HepG2 (cell line): Measurements from ENCODE around the gene KRTCAP2. TPM values are rescaled to one million over a fixed set of nuclear protein-coding genes. Genes with fewer than 3 reads are reported as not detected.

Experiments used
- HNRNPL ChIP-seq: fragments of 200-400 bp; formaldehyde crosslinking; IDR thresholded peaks from 2 replicates; pipeline ENCODE4 v1.6.1; 2017; ENCODE audit warnings: mild to moderate bottlenecking, low read depth, low read length
- MED13 ChIP-seq: sonication (generic); formaldehyde crosslinking; IDR thresholded peaks from 2 replicates; pipeline ENCODE4 v1.5.0; 2020; ENCODE audit warnings: missing genetic modification reagents
- MXI1 ChIP-seq: IDR thresholded peaks from 3 replicates; pipeline ENCODE4 v1.6.1; 2012; ENCODE audit warnings: low read depth, low read length, inconsistent platforms, borderline replicate concordance
- ZC3H13 ChIP-seq: sonication (generic); formaldehyde crosslinking; IDR thresholded peaks from 2 replicates; pipeline ENCODE4 v1.8.1; 2023; ENCODE audit warnings: mild to moderate bottlenecking, missing genetic modification reagents, moderate library complexity
- ZNF121 ChIP-seq: sonication (generic); formaldehyde crosslinking; IDR thresholded peaks from 2 replicates; pipeline ENCODE4 v1.5.0; 2020; ENCODE audit warnings: mild to moderate bottlenecking, missing genetic modification reagents
- ZNF605 ChIP-seq: sonication (generic); formaldehyde crosslinking; IDR thresholded peaks from 2 replicates; pipeline ENCODE4 v1.8.0; 2022; ENCODE audit warnings: mild to moderate bottlenecking, missing genetic modification reagents
- polyA plus RNA-seq, 8 experiments: library from polyadenylated mRNA; depleted of rRNA in 3 of 8; stranded (reverse) in 7 of 8; unstranded in 1 of 8; fragments of >200 nt; fragmentation: Illumina TruSeq in 4 of 8; extraction: Trizol in 4 of 8; gene quantifications; 2 replicates each; pipeline versions ENCODE4 v1.2.1 to v1.2.3, GENCODE V29; 2011 to 2016; ENCODE audit warnings: low read depth in 4 of 8, missing spikeins in 1 of 8, mixed read lengths in 1 of 8; ENCODE audit not compliant: insufficient read depth in 1 of 8
- total RNA-seq, 5 experiments: library from RNA; depleted of rRNA; stranded (reverse); fragments of >200 nt; fragmentation: Illumina TruSeq; extraction: Trizol; gene quantifications; 2 replicates each; pipeline ENCODE4 v1.2.3, GENCODE V29; 2016; ENCODE audit warnings: low read depth in 1 of 5
- TF ChIP-seq, protein P1 (sequence below): sonication (generic); formaldehyde crosslinking; IDR thresholded peaks from 2 replicates; pipeline ENCODE4 v1.4.0; 2020; ENCODE audit warnings: missing genetic modification reagents
- TF ChIP-seq, protein P2 (sequence below): fragments of 450-650 bp; IDR thresholded peaks from 2 replicates; pipeline ENCODE4 v1.6.1; 2017
- TF ChIP-seq, protein P3 (sequence below): sonication (generic); formaldehyde crosslinking; IDR thresholded peaks from 2 replicates; pipeline ENCODE4 v1.4.0; 2020; ENCODE audit warnings: mild to moderate bottlenecking, missing genetic modification reagents, borderline replicate concordance
- TF ChIP-seq, protein P4 (sequence below): sonication (generic); formaldehyde crosslinking; IDR thresholded peaks from 2 replicates; pipeline ENCODE4 v1.5.0; 2020; ENCODE audit warnings: mild to moderate bottlenecking, missing genetic modification reagents, moderate library complexity

The KRTCAP2 gene
- total and polyA plus RNA-seq, 2 of the 13 experiments (the other 11 are each of a cell fraction or from before 2014, with no cell fraction given): 77.3 to 79.4 TPM

DNA sequence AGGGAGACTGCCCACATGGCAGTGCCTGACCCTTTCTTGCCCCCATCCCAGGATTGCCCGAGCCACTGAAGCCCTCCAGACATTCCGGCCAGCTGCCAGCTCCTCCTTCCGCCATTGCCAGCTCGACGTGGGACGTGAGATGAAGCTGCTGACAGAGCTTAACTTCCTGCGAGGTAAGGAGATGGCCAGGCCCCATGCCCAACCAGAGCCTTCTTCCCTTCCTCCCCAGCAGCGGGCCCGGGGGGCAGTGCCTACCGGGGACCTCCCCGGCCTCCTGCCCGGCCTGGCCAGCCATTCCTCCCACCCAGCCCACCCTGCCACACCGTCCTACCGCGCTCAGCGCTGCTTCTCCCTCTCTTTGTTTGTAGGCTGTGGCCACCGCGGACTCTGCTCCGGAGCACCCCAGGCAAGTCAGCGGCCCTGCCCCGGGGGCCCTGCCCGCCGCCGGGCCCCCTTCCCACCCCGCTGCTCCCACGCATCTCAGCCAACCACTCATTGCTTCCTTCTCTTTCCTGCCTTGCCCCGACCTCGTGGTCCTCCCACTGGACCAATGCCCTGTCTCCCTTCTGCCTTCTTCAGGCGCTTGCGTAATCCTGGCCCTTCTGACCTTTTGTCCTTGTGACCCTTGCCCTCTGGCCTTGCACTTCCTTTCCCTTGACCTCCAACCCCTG, 5.5 kb upstream of the KRTCAP2 start (continued):
- TF ChIP-seq, protein P1, sequence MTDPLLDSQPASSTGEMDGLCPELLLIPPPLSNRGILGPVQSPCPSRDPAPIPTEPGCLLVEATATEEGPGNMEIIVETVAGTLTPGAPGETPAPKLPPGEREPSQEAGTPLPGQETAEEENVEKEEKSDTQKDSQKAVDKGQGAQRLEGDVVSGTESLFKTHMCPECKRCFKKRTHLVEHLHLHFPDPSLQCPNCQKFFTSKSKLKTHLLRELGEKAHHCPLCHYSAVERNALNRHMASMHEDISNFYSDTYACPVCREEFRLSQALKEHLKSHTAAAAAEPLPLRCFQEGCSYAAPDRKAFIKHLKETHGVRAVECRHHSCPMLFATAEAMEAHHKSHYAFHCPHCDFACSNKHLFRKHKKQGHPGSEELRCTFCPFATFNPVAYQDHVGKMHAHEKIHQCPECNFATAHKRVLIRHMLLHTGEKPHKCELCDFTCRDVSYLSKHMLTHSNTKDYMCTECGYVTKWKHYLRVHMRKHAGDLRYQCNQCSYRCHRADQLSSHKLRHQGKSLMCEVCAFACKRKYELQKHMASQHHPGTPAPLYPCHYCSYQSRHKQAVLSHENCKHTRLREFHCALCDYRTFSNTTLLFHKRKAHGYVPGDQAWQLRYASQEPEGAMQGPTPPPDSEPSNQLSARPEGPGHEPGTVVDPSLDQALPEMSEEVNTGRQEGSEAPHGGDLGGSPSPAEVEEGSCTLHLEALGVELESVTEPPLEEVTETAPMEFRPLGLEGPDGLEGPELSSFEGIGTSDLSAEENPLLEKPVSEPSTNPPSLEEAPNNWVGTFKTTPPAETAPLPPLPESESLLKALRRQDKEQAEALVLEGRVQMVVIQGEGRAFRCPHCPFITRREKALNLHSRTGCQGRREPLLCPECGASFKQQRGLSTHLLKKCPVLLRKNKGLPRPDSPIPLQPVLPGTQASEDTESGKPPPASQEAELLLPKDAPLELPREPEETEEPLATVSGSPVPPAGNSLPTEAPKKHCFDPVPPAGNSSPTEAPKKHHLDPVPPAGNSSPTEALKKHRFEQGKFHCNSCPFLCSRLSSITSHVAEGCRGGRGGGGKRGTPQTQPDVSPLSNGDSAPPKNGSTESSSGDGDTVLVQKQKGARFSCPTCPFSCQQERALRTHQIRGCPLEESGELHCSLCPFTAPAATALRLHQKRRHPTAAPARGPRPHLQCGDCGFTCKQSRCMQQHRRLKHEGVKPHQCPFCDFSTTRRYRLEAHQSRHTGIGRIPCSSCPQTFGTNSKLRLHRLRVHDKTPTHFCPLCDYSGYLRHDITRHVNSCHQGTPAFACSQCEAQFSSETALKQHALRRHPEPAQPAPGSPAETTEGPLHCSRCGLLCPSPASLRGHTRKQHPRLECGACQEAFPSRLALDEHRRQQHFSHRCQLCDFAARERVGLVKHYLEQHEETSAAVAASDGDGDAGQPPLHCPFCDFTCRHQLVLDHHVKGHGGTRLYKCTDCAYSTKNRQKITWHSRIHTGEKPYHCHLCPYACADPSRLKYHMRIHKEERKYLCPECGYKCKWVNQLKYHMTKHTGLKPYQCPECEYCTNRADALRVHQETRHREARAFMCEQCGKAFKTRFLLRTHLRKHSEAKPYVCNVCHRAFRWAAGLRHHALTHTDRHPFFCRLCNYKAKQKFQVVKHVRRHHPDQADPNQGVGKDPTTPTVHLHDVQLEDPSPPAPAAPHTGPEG: no peak
- no peak for TF ChIP-seq MED13 (CRISPR knock-in tag)
- no peak for TF ChIP-seq ZNF605 (CRISPR knock-in tag)
- no peak for TF ChIP-seq ZNF121 (CRISPR knock-in tag)
- TF ChIP-seq MXI1: no peak
- TF ChIP-seq, protein P2, sequence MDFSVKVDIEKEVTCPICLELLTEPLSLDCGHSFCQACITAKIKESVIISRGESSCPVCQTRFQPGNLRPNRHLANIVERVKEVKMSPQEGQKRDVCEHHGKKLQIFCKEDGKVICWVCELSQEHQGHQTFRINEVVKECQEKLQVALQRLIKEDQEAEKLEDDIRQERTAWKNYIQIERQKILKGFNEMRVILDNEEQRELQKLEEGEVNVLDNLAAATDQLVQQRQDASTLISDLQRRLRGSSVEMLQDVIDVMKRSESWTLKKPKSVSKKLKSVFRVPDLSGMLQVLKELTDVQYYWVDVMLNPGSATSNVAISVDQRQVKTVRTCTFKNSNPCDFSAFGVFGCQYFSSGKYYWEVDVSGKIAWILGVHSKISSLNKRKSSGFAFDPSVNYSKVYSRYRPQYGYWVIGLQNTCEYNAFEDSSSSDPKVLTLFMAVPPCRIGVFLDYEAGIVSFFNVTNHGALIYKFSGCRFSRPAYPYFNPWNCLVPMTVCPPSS: no peak
- TF ChIP-seq, protein P3, sequence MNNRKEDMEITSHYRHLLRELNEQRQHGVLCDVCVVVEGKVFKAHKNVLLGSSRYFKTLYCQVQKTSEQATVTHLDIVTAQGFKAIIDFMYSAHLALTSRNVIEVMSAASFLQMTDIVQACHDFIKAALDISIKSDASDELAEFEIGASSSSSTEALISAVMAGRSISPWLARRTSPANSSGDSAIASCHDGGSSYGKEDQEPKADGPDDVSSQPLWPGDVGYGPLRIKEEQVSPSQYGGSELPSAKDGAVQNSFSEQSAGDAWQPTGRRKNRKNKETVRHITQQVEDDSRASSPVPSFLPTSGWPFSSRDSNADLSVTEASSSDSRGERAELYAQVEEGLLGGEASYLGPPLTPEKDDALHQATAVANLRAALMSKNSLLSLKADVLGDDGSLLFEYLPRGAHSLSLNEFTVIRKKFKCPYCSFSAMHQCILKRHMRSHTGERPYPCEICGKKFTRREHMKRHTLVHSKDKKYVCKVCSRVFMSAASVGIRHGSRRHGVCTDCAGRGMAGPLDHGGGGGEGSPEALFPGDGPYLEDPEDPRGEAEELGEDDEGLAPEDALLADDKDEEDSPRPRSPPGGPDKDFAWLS (CRISPR knock-in tag): no peak
- TF ChIP-seq, protein P4, sequence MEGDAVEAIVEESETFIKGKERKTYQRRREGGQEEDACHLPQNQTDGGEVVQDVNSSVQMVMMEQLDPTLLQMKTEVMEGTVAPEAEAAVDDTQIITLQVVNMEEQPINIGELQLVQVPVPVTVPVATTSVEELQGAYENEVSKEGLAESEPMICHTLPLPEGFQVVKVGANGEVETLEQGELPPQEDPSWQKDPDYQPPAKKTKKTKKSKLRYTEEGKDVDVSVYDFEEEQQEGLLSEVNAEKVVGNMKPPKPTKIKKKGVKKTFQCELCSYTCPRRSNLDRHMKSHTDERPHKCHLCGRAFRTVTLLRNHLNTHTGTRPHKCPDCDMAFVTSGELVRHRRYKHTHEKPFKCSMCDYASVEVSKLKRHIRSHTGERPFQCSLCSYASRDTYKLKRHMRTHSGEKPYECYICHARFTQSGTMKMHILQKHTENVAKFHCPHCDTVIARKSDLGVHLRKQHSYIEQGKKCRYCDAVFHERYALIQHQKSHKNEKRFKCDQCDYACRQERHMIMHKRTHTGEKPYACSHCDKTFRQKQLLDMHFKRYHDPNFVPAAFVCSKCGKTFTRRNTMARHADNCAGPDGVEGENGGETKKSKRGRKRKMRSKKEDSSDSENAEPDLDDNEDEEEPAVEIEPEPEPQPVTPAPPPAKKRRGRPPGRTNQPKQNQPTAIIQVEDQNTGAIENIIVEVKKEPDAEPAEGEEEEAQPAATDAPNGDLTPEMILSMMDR (CRISPR knock-in tag): 0 out of 2 replicates have a peak, but pooled peaks have one; percentile 14
- no peak for TF ChIP-seq ZC3H13 (CRISPR knock-in tag)
- 0 out of 2 replicates have a peak, but pooled peaks have one; percentile 27 for TF ChIP-seq HNRNPL
